Measurements from ENCODE around the gene SLIT3.

SLIT3 gene

GRCh38 chr5:169098331-169099121 lies 202.4 kb downstream of the SLIT3 start:
- no peak for DNase-seq

- DNase-seq: no peak
Measured at GRCh38 chr5:169097374-169098326, 203.3 kb downstream of the SLIT3 start.

GRCh38 chr5:169095976-169096375 lies 205.0 kb downstream of the SLIT3 start:
- DNase-seq: no peak

GRCh38 chr5:169095410-169095960 lies 205.5 kb downstream of the SLIT3 start:
- no peak for DNase-seq

GRCh38 chr5:169094586-169095409 lies 206.1 kb downstream of the SLIT3 start:
- no peak for DNase-seq

GRCh38 chr5:169091396-169091980 lies 209.5 kb downstream of the SLIT3 start:
- DNase-seq: no peak

- DNase-seq: no peak
Measured at GRCh38 chr5:169089343-169089742, 211.6 kb downstream of the SLIT3 start.

- DNase-seq: no peak
Measured at GRCh38 chr5:169088028-169088725, 212.8 kb downstream of the SLIT3 start.

- DNase-seq: no peak
Measured at GRCh38 chr5:169085636-169086035, 215.3 kb downstream of the SLIT3 start.

- DNase-seq: no peak
Measured at GRCh38 chr5:169085212-169085611, 215.7 kb downstream of the SLIT3 start.

- DNase-seq: no peak
Measured at GRCh38 chr5:169084775-169085174, 216.2 kb downstream of the SLIT3 start.

GRCh38 chr5:169083394-169084018 lies 217.4 kb downstream of the SLIT3 start:
- DNase-seq: no peak

- no peak for DNase-seq
Measured at GRCh38 chr5:169081000-169081724, 219.8 kb downstream of the SLIT3 start.

GRCh38 chr5:169080448-169080911 lies 220.5 kb downstream of the SLIT3 start:
- no peak for DNase-seq

- DNase-seq: no peak
Measured at GRCh38 chr5:169079697-169080096, 221.2 kb downstream of the SLIT3 start.

- no peak for DNase-seq
Measured at GRCh38 chr5:169074839-169075238, 226.1 kb downstream of the SLIT3 start.

GRCh38 chr5:169072233-169072632 lies 228.7 kb downstream of the SLIT3 start:
- no peak for DNase-seq

GRCh38 chr5:169070413-169070812 lies 230.5 kb downstream of the SLIT3 start:
- DNase-seq: no peak

GRCh38 chr5:169067751-169068173 lies 233.2 kb downstream of the SLIT3 start:
- DNase-seq: no peak

- no peak for DNase-seq
Measured at GRCh38 chr5:169065400-169065799, 235.5 kb downstream of the SLIT3 start.

All from NCI-H1092 treated with DMSO at 0.1 percent for 48 hours (cell line).